Measurements from ENCODE around the gene NTNG2.

GRCh38 chr9:132127888-132128534 lies 33.8 kb upstream of the NTNG2 start:
- TF ChIP-seq CTCF (IDR thresholded peaks at IDR 0.05): no peak
- no peak for TF ChIP-seq EZH2 (IDR thresholded peaks at IDR 0.05; ENCODE audit: borderline replicate concordance, insufficient read depth, low read depth, low read length, poor library complexity, severe bottlenecking)
